HG03045 (cell line): ENCODE data around the gene TGM3.
"Not testable (repeated sequence)": the region's sequence is repeated elsewhere in the genome, so short reads cannot be mapped to it uniquely, and the experiment has no call there.

ENCODE experiments used
- ATAC-seq: cut with Tn5 transposase; IDR thresholded peaks from one replicate; pipeline ENCODE4 v1.9.1; 2021; ENCODE audit warnings: mild to moderate bottlenecking, moderate library complexity; ENCODE audit not compliant: unreplicated experiment

Gene TGM3

DNA sequence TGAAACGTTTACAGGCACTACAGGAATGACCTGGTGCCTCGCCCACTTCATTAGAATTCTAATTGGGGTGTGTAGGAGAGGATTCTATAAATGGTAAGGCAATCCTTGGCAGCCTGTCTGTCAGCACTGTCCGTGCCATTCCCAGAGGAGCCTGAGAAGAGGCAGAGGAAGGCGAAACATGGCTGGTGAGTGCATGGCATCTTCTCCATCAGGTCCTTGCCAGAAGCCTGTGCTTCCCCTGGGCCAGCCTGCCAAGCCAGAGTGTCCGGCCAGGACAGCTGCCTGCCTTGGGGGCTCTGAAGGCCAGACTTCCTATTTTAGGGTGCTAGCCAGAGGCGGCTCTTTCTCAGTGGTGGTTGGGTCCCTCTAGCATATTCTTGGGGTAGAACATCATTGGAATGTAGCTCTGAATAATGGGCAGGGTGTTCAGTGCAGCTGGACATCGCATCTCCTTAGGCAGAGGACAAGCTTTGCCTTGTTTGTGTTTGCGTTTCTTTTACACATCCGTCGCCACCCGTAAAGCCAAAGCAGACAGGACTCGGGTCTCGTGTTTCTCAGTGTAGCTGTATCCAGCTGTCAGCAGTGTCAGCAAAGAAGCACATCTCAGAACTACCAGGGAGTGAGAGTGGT lies at the start of gene TGM3:
TSS of gene TGM3 (plus strand) at position 116 of the 630 bp plus-strand sequence. CDS start at position 179, 63 bp downstream.
- ATAC-seq: no peak

DNA sequence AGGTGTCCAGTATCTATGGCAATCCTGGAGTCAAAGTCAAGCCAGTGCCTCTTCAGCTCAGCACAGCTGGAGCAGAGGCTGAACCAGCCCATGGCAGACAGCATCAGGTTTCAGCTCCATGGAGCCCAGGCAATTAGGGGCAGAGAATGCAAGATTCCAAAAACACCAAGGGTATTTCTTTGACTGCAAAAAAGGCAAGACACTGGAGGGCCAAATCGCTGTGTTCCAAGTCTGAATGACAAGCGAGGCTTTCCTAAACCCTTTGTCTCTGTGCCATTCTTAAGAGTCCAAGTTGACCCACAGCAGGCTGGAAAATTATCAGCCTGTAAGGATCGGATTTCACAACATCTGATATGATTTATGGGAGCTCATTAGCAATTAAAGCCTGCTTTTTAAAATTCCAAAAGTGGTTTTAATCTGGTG lies 49.7 kb upstream of the TGM3 start:
- no peak for ATAC-seq

DNA sequence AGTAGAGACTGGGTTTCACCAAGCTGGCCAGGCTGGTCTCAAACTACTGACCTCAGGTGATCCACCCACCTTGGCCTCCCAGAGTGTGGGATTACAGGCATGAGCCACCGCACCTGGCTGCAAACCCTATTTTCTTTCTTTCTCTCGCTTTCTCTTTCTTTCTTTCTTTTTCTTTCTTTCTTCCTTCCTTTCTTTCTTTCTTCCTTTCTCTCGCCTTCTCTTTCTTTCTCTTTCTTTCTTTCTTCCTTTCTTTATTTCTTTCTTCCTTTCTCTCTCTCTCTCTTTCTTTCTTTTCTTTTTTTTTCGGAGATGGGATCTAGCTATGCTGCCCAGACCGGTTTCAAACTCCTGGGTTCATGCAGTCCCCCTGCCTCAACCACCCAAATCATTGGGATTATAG lies 47.0 kb upstream of the TGM3 start:
- no peak for ATAC-seq

- no peak for ATAC-seq
These were observed 45.9 kb upstream of the TGM3 start for GRCh38 chr20:2249935-2250334.

DNA sequence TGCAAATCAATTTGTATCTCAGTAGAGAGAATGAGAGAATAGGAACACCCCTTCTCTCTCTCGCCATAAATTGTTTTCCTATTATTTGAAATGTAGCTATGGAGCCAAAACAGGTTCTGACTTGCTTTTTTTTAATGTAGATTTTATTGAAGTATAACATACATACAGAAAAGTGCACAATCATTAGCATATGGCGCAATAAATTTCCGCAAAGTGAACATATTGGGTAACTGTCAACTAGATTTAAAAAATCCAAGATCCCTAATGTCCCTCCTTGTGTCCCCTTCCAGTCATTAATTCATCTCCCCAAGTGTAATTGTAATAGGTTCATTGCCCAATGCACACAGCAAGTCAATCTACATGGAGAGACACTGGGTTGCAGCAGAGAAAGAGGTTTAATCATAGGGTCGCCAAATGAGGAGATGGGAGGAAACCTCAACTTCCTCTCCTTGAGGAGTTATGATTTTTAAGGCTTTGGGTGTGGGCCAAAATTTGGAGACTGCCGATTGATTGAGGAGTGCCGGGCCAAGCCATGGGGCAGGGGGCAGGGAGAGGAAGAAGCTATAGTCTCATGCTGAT lies 43.3 kb upstream of the TGM3 start:
- ATAC-seq: no peak

DNA sequence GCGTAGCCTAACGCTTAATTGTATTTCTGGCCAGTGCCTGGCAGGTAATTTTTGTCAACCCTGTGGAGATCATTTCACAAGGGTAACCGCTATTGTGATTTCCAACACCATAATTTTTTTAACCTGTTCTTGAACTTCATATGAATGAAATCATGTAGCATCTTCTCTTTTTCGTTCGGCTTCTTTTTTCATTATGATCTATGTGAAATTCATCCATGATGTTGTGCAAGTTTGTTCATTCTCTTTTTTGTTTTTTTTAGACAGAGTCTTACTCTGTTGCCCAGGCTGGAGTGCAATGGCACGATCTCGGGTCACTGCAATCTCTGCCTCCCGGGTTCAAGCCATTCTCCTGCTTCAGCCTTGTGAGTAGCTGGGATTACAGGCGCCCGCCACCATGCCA lies 42.5 kb upstream of the TGM3 start:
- ATAC-seq: no peak

DNA sequence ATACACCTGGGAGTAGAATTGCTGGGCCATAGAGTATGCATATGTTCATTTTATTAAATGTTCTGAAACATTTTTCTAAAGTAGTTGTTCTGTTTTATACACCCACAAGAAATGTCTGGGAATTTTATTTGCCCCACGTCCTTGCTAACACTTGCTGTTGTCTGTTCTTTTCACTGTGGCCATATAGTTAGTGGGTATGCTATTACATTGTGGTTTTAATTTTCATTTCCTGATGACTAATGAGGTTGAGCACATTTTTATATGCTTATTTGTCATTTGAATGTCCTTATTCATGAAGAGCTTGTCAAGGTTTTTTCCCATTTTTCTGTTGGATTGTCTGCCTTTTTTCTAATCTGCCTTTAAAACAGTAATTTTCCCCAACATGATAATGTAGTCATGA lies 41.5 kb upstream of the TGM3 start:
- no peak for ATAC-seq

GRCh38 chr20:2255926-2256531 lies 39.8 kb upstream of the TGM3 start:
- no peak for ATAC-seq

- ATAC-seq: no peak
These were observed 36.1 kb upstream of the TGM3 start for GRCh38 chr20:2259731-2260130.

DNA sequence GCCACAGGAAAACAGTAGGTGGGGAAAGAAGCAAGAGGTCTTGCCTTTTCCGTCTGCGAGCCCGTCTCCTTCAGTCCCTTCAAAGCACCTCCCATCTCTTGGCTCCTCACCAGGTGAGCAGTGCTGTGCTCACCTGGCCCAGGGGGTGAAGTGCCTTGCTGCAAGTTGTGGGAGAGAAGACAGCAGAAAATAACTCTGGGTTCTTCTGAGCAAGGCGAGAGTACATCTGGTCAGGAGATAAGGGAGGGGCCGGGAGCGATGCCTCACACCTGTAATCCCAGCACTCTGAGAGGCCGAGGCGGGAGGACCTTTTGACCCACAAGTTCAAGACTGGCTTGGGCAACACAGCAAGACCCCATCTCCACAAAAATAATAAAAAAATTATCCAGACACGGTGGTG lies 35.6 kb upstream of the TGM3 start:
- ATAC-seq: no peak

- no peak for ATAC-seq
These were observed 34.7 kb upstream of the TGM3 start for GRCh38 chr20:2261046-2261485.

GRCh38 chr20:2261629-2262028 lies 34.2 kb upstream of the TGM3 start:
- no peak for ATAC-seq

GRCh38 chr20:2264118-2264517 lies 31.7 kb upstream of the TGM3 start:
- ATAC-seq: no peak

DNA sequence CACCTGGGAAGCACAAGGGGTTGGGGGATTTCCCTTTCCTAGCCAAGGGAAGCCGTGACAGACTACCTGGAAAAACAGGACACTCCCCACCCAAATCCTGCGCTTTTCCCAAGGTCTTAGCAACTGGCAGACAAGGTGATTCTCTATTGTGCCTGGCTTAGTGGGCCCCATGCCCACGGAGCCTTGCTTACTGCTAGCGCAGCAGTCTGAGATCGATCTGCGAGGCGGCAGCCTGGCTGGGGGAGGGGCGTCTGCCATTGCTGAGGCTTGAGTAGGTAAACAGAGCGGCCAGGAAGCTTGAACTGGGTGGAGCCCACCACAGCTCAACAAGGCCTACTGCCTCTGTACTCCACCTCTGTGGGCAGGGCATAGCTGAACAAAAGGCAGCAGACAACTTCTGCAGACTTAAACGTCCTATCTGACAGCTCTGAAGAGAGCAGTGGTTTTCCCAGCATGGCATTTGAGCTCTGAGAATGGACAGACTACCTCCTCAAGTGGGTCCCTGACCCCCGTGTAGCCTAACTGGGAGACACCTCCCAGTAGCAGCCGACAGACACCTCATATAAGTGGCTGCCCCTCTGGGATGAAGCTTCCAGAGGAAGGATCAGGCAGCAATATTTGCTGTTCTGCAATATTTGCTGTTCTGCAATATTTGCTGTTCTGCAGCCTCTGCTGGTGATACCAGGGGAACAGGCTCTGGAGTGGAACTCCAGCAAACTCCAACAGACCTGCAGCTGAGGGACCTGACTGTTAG lies 31.0 kb upstream of the TGM3 start:
- not testable (repeated sequence) for ATAC-seq

DNA sequence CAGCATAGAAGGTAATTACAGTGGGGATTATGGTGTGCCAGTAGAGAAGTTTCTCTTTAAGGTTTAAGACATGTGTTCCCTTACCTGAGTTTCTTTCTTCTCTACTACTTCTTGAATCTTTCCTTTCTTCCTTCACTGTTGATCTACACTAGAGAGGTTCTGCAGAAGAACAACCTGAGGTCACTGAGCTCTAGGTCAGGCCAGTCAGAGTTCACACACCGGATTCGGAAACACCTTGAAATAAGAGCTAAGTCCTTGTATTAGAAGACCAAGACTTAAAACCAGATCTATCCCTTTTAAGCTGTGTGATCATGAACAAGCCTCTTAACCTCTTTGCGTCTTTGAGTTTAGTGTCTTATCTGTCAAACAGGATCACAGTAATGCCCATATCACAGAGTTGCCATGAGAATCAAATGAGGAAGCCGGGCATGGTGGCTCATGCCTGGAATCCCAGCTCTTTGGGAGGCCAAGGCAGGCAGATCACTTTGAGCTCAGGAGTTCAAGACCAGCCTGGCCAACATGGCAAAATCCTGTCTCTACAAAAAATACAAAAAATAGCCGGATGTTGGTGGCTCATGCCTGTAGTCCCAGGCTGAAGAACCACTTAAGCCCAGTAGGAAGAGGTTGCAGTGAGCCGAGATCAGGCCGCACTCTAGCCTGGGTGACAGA lies 22.0 kb upstream of the TGM3 start:
- no peak for ATAC-seq

GRCh38 chr20:2276015-2276414 lies 19.8 kb upstream of the TGM3 start:
- no peak for ATAC-seq

DNA sequence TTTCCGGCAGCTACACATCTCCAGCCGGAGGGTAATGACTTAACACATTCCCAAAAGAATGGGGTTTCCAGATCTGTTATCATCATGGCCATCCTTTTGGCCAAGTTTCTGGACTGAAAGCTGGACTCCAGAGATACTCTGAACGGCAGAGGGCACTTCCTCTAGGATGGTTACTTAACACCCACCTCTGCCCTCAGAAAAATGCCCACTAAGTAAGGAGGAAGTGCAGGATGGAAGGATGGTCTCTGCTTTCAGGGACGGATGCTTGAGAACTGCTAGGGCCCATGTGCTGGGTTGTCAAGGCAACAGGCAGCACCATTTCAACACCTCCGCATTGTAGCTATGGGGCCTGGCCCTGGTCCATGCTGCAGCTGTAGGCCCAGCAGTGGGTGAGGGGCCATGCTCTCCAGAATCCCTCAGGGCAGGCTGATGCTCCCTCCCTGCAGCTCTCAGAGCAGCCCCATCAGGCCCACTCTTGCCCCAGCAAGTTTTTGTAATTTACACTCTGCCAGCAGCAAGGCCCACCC lies 16.5 kb upstream of the TGM3 start:
- no peak for ATAC-seq

- ATAC-seq: no peak
These were observed 15.7 kb upstream of the TGM3 start for GRCh38 chr20:2280082-2280481.

- ATAC-seq: no peak
These were observed 14.2 kb upstream of the TGM3 start for GRCh38 chr20:2281563-2281962.

DNA sequence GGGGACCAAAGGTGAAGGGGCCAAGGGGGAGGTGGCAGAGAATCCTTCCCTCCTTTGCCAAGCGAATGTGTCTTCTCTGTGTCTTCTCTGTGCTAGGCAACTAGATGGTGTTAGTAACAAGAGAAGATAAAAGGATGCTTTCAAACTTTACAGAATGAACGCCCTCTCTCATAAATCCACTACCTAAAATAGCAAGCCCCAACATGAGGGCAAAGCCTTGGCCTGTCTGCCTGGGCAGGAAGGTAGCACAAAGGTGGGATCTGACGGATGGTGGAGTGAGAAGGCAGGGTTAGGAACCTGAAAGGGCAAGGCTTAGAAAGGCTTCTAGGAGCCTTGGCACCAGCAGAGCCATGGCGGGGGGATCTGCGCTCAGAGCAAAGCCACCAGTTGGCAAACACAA lies 13.6 kb upstream of the TGM3 start:
- no peak for ATAC-seq
